Ovary (tissue), 9 donors: Measurements from ENCODE around the gene FMO2. TPM values are rescaled to one million over a fixed set of nuclear protein-coding genes. Genes with fewer than 3 reads are reported as not detected.
A peak's percentile ranks its signal among the peaks of the same experiment; 100 is the strongest.

Experiments
- DNase-seq, 5 donors: peaks; one replicate each; pipeline ENCODE4 v3.0.0-alpha.2; 2019 to 2020
- H3K27ac ChIP-seq, 2 donors: fragments of 200-600 bp; one replicate each; pipeline versions ENCODE4 v1.5.1 to v1.8.0; 2019 to 2022
- H3K27me3 ChIP-seq: fragments of 200-600 bp; one replicate; pipeline ENCODE4 v1.8.0; 2022
- H3K36me3 ChIP-seq: fragments of 200-600 bp; sonication (generic); one replicate; pipeline ENCODE4 v1.5.1; 2019
- H3K4me1 ChIP-seq: one replicate; pipeline ENCODE4 v1.8.1; 2013; ENCODE audit warnings: mild to moderate bottlenecking, moderate library complexity; ENCODE audit not compliant: insufficient read depth
- H3K4me3 ChIP-seq: fragments of 200-600 bp; sonication (generic); one replicate; pipeline ENCODE4 v1.5.1; 2017
- H3K9me3 ChIP-seq, 2 donors: fragments of 200-600 bp in 1 of 2; sonication (generic) in 1 of 2; one replicate each; pipeline versions ENCODE4 v1.5.1 to v1.8.1; 2013 to 2019; ENCODE audit warnings: mild to moderate bottlenecking in 1 of 2, moderate library complexity in 1 of 2
- CTCF ChIP-seq, 3 donors: fragments of 450-650 bp in 2 of 3; fragments of 200-600 bp in 1 of 3; IDR thresholded peaks; one replicate each; pipeline versions ENCODE4 v1.5.1 to v1.8.0; 2016 to 2022; ENCODE audit warnings: antibody characterized with exemption in 3 of 3, mild to moderate bottlenecking in 1 of 3
- EP300 ChIP-seq: sonication (generic); formaldehyde crosslinking; IDR thresholded peaks from one replicate; pipeline ENCODE4 v1.6.1; 2017; ENCODE audit warnings: antibody characterized with exemption
- POLR2A ChIP-seq: fragments of 450-650 bp; IDR thresholded peaks from one replicate; pipeline ENCODE4 v1.6.1; 2017; ENCODE audit warnings: antibody characterized with exemption, mild to moderate bottlenecking, moderate library complexity
- WGBS, 3 donors: extraction: QIAGEN DNeasy Blood & Tissue Kit in 1 of 3; methylation state at CpG; one replicate each; pipeline versions ENCODE4 v1.1.5 to v1.1.7; 2013 to 2017; 5-methylcytosine and 5-hydroxymethylcytosine counted together
- intact Hi-C, 4 donors: fragments of 100-400 bp; cut with DNase I; formaldehyde crosslinking; loops; one replicate each; pipeline versions ENCODE4 v1.11.0 to v1.15.1; 2022 to 2023
- polyA plus RNA-seq, 2 donors: library from polyadenylated mRNA; stranded (reverse); fragments of 200-250 nt in 1 of 2; fragments of 350-450 nt in 1 of 2; fragmentation: Illumina TruSeq in 1 of 2; extraction: RNeasy Lipid Tissue Mini Kit (QIAGEN cat#74804) in 1 of 2; gene quantifications; one replicate each; pipeline ENCODE4 v1.2.3, GENCODE V29; 2013 to 2014
- total RNA-seq, 7 donors: library from RNA; depleted of rRNA in 2 of 7; stranded (reverse); fragments of >200 nt in 2 of 7; fragmentation: NEBNext Ultra II Directional in 3 of 7; extraction: Animal tissue kit (Norgen Biotek cat#: 25700) in 3 of 7; gene quantifications; one replicate each; pipeline versions ENCODE4 v1.1.0 to v1.2.4, GENCODE V29; 2016 to 2023
- donor health status: DM: no; HTN: no; CAD: no; lungs with moderate emphysema.
- donor health status: DM: no; HTN: no; CAD: no.
- donor health status: Bipolar disorder and iron deficiency.
- donor health status: DM: yes; HTN: yes; CAD: no.
- donor health status: DM: no; HTN: no; CAD: no.
- donor health status: DM: yes; HTN: yes; CAD: no.

The FMO2 gene
- total and polyA plus RNA-seq, 9 donors = 1.6 to 12.8 (median 5.8) TPM

DNA sequence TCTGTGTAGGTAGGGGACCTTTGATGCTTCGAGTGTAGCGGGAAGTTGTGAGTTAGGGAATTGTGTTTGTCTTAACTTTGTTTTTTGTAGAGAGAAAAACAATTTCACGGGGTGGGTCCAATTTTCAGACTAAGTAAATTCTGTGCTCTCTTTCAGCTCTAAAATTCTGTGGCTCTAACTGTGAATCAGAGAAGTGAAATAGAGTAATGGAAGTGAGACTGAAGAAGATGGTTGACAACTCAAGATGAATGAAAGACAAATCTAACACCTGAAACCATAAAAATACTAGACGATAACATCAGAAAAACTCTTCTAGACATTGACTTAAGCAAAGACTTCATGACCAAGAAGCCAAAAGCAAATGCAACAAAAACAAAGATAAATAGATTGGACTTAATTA, 58.8 kb downstream of the FMO2 start:
- intact Hi-C loops = no loop called here

DNA sequence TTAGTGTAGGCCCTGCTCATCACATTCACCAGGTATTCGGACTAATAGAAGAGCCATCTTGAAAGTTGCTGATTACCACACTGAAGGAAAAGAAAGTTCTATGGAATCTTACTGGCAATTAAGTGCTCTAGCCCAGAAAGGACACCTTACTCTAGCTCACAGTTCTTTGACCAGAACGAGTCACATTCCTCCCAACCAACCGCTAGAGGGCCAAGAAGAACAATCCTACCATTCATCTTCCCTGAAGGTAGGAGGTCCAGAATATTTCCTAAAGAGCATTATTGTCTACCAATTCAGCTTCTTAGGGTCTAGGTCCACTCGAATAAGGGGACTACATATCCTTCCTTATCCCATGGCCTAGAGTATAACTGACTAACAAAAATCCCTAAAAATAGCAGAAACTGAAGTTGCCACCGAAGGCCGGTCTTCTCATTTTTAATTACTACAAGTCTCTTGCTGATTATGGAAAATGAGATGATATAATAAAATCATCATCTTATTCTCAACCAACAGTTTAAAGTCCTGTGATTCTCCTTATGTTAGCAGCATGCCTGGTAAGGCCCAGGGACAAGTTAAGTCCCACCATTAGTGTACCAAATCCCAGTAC, 60.5 kb downstream of the FMO2 start:
- Histone ChIP-seq H3K27ac (no peak overlapping the region), H3K4me1 (no peaks in the 10 kb centered on the region), H3K27me3 (no peaks in the 10 kb centered on the region), H3K4me3 (no peak overlapping the region), H3K9me3 (no peaks in the 10 kb centered on the region), H3K36me3 (no peaks in the 10 kb centered on the region)
- WGBS, 3 donors = 47 to 54% (median 54%) methylated on average over 6 of the region's 6 CpGs
- TF ChIP-seq CTCF (IDR thresholded peaks at IDR 0.05) = peak in 2 of 3 donors; percentile 32 to 47
- no peak for TF ChIP-seq POLR2A
- intact Hi-C loops = loop anchor here in 1 of 4 donors (5.0 kb wide), 1 partner anchor 67 kb away; the partner anchor contains the start of gene FMO4
- peak in 1 of 5 donors; percentile 47 for DNase-seq

More for the DNA sequence above, 58.8 kb downstream of the FMO2 start:
- 88 to 90% (median 90%) methylated on average over 4 of the region's 4 CpGs for WGBS, 3 donors
- Histone ChIP-seq H3K4me3 (no peak overlapping the region), H3K9me3 (no peaks in the 10 kb centered on the region), H3K27me3 (no peaks in the 10 kb centered on the region), H3K27ac (no peak overlapping the region), H3K4me1 (no peaks in the 10 kb centered on the region), H3K36me3 (no peaks in the 10 kb centered on the region)
- TF ChIP-seq POLR2A = no peak
- TF ChIP-seq CTCF (IDR thresholded peaks at IDR 0.05) = no peak
- TF ChIP-seq EP300 = no peak
- no peak for DNase-seq

- H3K36me3 ChIP-seq = no peaks in the 10 kb centered on the region
- no peaks in the 10 kb centered on the region for H3K27me3 ChIP-seq
- TF ChIP-seq EP300 (no peak), CTCF (IDR thresholded peaks at IDR 0.05) (no peak), POLR2A (no peak)
- 76 to 86% (median 77%) methylated on average over 4 of the region's 4 CpGs for WGBS, 3 donors
- intact Hi-C loops = loop anchor here in 1 of 4 donors (5.0 kb wide), 1 partner anchor 65 kb away; the partner anchor contains the start of gene FMO4
- no peak for DNase-seq
- H3K27ac ChIP-seq = no peak overlapping the region
- H3K9me3 ChIP-seq = no peaks in the 10 kb centered on the region
- H3K4me3 ChIP-seq = no peak overlapping the region
- H3K4me1 ChIP-seq = no peaks in the 10 kb centered on the region
Measured at GRCh38 chr1:171247501-171247900, 62.4 kb downstream of the FMO2 start.

DNA sequence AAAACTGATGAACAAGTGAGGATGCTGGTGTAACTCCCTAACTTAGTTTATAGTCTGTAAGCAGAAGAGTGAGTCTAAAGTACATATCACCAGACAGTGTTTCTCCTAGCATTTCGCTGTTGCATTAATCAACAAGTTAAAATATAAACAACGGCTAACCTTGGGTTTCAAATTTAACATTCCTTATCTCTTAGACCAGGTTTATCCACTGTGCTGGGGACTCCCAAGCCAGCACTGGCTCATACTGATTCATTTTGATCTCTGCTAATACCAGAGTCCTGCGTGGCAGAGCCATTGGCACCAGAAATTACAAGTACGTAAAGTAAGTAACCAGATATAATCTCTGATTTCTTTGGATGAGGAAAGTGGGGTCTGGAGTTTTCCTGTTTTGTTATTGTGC, 63.2 kb downstream of the FMO2 start, which contains the start of gene FMO1:
FMO1 (plus strand) TSS at position 193 of the 400 bp plus-strand sequence. CDS start 9,594 bp downstream, outside the sequence.
- 30 to 42% (median 35%) methylated on average over 4 of the region's 4 CpGs for WGBS, 3 donors
- TF ChIP-seq EP300 (no peak), CTCF (IDR thresholded peaks at IDR 0.05) (no peak), POLR2A (no peak)

More for the DNA sequence above, 63.2 kb downstream of the FMO2 start, which contains the start of gene FMO1:
- no peak within 1 kb of the TSS for H3K27ac ChIP-seq
- no peaks in the 10 kb centered on the region for H3K27me3 ChIP-seq
- H3K9me3 ChIP-seq = no peaks in the 10 kb centered on the region
- intact Hi-C loops = loop anchor here in 1 of 4 donors (5.0 kb wide), 1 partner anchor 64 kb away; the partner anchor contains the start of gene FMO4
- no peaks in the 10 kb centered on the region for H3K36me3 ChIP-seq
- no peak within 1 kb of the TSS for H3K4me3 ChIP-seq
- DNase-seq = no peak
- no peaks in the 10 kb centered on the region for H3K4me1 ChIP-seq
